Upper lobe of left lung (tissue), 4 donors: Measurements from ENCODE around the gene PCBP3.

Experiments used
- POLR2A ChIP-seq, 4 donors: fragments of 450-650 bp; IDR thresholded peaks; one replicate each; pipeline ENCODE4 v1.5.1; 2016 to 2017; ENCODE audit warnings: antibody characterized with exemption in 4 of 4, mild to moderate bottlenecking in 2 of 4
- TF ChIP-seq, protein P1 (sequence below), 6 experiments: fragments of 450-650 bp in 4 of 6; fragments of 200-600 bp in 2 of 6; sonication (generic) in 2 of 6; IDR thresholded peaks; one replicate each; pipeline ENCODE4 v1.5.1; 2016 to 2019; ENCODE audit warnings: antibody characterized with exemption in 6 of 6

DNA sequence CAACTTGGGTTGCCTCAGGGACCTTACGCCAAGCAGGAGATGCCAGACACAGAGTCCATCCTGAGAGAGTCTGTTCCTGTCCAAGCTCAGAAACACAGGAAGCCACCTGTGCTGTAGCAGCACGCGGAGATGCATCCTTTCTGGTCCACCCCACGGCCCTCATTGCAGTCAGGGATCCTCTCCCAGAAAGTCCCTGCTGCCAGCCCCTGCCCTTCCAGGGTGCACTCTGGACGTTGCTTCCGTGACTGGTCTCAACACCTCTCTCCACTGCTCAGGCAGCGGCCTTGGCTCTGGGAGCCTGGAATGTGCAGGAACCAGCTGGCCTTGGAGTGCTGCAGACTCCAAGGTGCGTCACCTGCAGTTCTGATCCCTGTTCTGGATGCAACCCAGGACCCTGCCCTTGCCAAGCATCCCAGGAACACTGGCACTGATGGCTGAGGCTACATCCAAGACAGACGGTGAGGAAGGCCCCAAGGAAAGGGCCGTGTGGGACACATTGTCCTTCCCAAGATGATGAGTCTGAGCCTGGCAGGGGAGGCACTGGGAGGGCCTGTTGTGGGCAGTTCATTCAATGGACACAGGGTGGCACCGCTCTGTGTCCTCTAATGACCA lies 316.4 kb downstream of the PCBP3 start:
- TF ChIP-seq, protein P1, sequence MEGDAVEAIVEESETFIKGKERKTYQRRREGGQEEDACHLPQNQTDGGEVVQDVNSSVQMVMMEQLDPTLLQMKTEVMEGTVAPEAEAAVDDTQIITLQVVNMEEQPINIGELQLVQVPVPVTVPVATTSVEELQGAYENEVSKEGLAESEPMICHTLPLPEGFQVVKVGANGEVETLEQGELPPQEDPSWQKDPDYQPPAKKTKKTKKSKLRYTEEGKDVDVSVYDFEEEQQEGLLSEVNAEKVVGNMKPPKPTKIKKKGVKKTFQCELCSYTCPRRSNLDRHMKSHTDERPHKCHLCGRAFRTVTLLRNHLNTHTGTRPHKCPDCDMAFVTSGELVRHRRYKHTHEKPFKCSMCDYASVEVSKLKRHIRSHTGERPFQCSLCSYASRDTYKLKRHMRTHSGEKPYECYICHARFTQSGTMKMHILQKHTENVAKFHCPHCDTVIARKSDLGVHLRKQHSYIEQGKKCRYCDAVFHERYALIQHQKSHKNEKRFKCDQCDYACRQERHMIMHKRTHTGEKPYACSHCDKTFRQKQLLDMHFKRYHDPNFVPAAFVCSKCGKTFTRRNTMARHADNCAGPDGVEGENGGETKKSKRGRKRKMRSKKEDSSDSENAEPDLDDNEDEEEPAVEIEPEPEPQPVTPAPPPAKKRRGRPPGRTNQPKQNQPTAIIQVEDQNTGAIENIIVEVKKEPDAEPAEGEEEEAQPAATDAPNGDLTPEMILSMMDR (IDR thresholded peaks at IDR 0.05): no peak
- TF ChIP-seq POLR2A (IDR thresholded peaks at IDR 0.05): no peak
